ENCODE data around the gene FADS2.

FADS2 gene

DNA sequence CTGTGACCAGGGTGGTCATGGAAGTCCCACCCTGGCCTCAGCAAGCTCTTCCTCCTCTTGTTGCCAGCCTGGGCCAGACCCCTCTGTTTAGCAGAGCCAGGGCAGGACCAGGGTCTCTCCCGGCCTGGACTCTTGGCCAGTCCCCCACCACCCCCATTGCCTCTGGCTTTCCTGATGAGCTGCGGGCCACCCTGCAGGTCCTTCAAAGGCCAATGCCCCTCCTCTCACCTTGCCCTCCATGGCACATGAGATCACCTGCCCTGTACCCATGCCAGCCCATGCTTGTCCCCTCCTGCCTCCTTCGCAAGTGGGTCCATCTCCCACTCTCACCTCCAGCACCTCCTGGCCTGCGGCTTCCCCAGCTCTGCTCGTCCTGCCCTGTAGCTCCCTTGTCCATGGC lies 10.4 kb downstream of the FADS2 start:
- Histone ChIP-seq H3K9me3 (no peaks in the 10 kb centered on the region), H3K4me1 (peaks cover 4% of the 10 kb centered on the region), H3K4me3 (no peak overlapping the region), H3K27me3 (ENCODE audit: low read depth) (no peaks in the 10 kb centered on the region), H3K36me3 (replicated peaks) (peaks cover 70% of the 10 kb centered on the region)
- in situ Hi-C loops (cut with MboI; ENCODE audit: low sequenced_read_pairs): no loop called here
- DNase-seq (ENCODE audit: low spot score in 2 of 2): no peak

GRCh38 chr11:61838921-61839320 lies 10.8 kb downstream of the FADS2 start:
- H3K27me3 ChIP-seq (ENCODE audit: low read depth): no peaks in the 10 kb centered on the region
- peaks cover 4% of the 10 kb centered on the region for H3K4me1 ChIP-seq
- DNase-seq (ENCODE audit: low spot score in 2 of 2): no peak
- peaks cover 70% of the 10 kb centered on the region for H3K36me3 ChIP-seq (replicated peaks)
- in situ Hi-C loops (cut with MboI; ENCODE audit: low sequenced_read_pairs): no loop called here
- no peaks in the 10 kb centered on the region for H3K9me3 ChIP-seq
- no peak overlapping the region for H3K4me3 ChIP-seq

- in situ Hi-C loops (cut with MboI; ENCODE audit: low sequenced_read_pairs): no loop called here
- Histone ChIP-seq H3K36me3 (replicated peaks) (peaks cover 74% of the 10 kb centered on the region), H3K4me3 (no peak overlapping the region), H3K27me3 (ENCODE audit: low read depth) (no peaks in the 10 kb centered on the region), H3K9me3 (no peaks in the 10 kb centered on the region), H3K4me1 (no peaks in the 10 kb centered on the region)
- no peak for DNase-seq (ENCODE audit: low spot score in 2 of 2)
Observed at GRCh38 chr11:61839742-61840141, 11.6 kb downstream of the FADS2 start.

GRCh38 chr11:61840371-61840770 lies 12.3 kb downstream of the FADS2 start:
- H3K9me3 ChIP-seq: no peaks in the 10 kb centered on the region
- no peaks in the 10 kb centered on the region for H3K27me3 ChIP-seq (ENCODE audit: low read depth)
- in situ Hi-C loops (cut with MboI; ENCODE audit: low sequenced_read_pairs): no loop called here
- DNase-seq (ENCODE audit: low spot score in 2 of 2): no peak
- no peak overlapping the region for H3K4me3 ChIP-seq
- H3K36me3 ChIP-seq (replicated peaks): peaks cover 77% of the 10 kb centered on the region
- no peaks in the 10 kb centered on the region for H3K4me1 ChIP-seq

- Histone ChIP-seq H3K27me3 (ENCODE audit: low read depth) (no peaks in the 10 kb centered on the region), H3K4me3 (no peak overlapping the region), H3K9me3 (no peaks in the 10 kb centered on the region), H3K4me1 (no peaks in the 10 kb centered on the region), H3K36me3 (replicated peaks) (peaks cover 79% of the 10 kb centered on the region)
- in situ Hi-C loops (cut with MboI; ENCODE audit: low sequenced_read_pairs): no loop called here
- DNase-seq (ENCODE audit: low spot score in 2 of 2): no peak
Observed at GRCh38 chr11:61841636-61842527, 13.8 kb downstream of the FADS2 start.

- Histone ChIP-seq H3K9me3 (no peaks in the 10 kb centered on the region), H3K36me3 (replicated peaks) (peaks cover 81% of the 10 kb centered on the region), H3K27me3 (ENCODE audit: low read depth) (no peaks in the 10 kb centered on the region), H3K4me3 (no peak overlapping the region), H3K4me1 (no peaks in the 10 kb centered on the region)
- in situ Hi-C loops (cut with MboI; ENCODE audit: low sequenced_read_pairs): no loop called here
- no peak for DNase-seq (ENCODE audit: low spot score in 2 of 2)
Observed at GRCh38 chr11:61842528-61842820, 14.4 kb downstream of the FADS2 start.

- no peaks in the 10 kb centered on the region for H3K9me3 ChIP-seq
- in situ Hi-C loops (cut with MboI; ENCODE audit: low sequenced_read_pairs): no loop called here
- peaks cover 86% of the 10 kb centered on the region for H3K36me3 ChIP-seq (replicated peaks)
- H3K4me1 ChIP-seq: no peaks in the 10 kb centered on the region
- H3K4me3 ChIP-seq: no peak overlapping the region
- no peaks in the 10 kb centered on the region for H3K27me3 ChIP-seq (ENCODE audit: low read depth)
- no peak for DNase-seq (ENCODE audit: low spot score in 2 of 2)
Observed at GRCh38 chr11:61844909-61845565, 16.9 kb downstream of the FADS2 start.

DNA sequence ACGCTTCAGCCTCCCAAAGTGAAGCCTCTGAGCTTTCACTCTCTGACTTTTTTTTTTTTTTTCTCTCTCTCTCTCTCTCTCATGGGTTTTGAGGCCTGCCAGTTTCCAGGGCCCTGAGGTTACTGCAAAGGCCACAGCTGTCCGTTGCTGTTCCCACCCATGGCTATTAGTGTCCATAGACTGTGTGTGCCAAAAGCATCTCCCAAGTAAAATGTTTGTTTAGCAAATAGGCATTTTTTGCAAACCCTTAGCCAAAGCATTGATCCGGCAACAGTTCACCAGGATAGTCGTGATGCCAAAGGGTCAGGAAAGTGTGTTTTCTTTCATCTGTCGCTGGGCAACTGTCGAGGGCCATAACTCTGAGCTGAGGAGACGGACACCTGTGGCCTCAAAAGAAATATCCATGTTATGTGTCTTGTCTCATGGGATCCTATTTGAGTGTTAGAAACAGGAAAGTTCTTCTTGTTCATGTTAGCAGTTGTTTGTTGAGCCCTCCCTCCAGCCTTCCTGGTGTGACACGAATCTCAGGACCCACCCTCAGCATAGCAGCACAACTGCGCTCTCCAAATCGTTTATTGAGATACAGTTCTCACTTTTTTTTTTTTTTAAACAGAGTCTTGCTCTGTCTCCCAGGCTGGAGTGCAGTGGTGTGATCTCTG lies 18.4 kb downstream of the FADS2 start:
- Histone ChIP-seq H3K27me3 (ENCODE audit: low read depth) (no peaks in the 10 kb centered on the region), H3K36me3 (replicated peaks) (peaks cover 86% of the 10 kb centered on the region), H3K4me1 (no peaks in the 10 kb centered on the region), H3K9me3 (no peaks in the 10 kb centered on the region), H3K4me3 (no peak overlapping the region)
- in situ Hi-C loops (cut with MboI; ENCODE audit: low sequenced_read_pairs): no loop called here
- no peak for DNase-seq (ENCODE audit: low spot score in 2 of 2)

DNA sequence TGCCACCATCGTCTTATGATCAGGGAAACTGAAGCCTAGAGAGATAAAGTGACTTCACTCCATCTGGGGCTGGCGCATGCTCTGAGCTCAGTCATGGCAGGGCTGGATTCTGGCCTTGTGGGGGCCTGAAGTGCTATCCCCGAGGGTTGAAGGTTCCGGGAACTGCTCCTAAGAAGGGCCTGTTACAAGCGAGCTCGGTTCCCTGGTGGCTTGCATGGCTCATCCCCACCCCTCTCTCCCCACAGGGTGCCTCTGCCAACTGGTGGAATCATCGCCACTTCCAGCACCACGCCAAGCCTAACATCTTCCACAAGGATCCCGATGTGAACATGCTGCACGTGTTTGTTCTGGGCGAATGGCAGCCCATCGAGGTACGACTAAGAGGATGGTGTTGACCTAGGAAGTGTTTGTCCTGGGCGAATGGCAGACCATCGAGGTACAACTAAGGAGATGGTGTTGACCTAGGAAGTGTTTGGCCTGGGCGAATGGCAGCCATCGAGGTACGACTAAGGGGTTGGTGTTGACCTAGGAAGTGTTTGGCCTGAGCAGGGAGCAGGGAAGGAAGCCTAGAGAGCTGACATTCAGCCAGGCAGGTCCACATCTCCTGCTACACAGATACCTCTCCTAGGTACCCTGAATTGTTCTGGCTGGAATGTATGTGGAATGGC lies 19.9 kb downstream of the FADS2 start:
- Histone ChIP-seq H3K4me3 (no peak overlapping the region), H3K27me3 (ENCODE audit: low read depth) (no peaks in the 10 kb centered on the region), H3K4me1 (no peaks in the 10 kb centered on the region), H3K9me3 (no peaks in the 10 kb centered on the region), H3K36me3 (replicated peaks) (peaks cover 83% of the 10 kb centered on the region)
- no peak for DNase-seq (ENCODE audit: low spot score in 2 of 2)
- in situ Hi-C loops (cut with MboI; ENCODE audit: low sequenced_read_pairs): no loop called here

- no peaks in the 10 kb centered on the region for H3K9me3 ChIP-seq
- peaks cover 81% of the 10 kb centered on the region for H3K36me3 ChIP-seq (replicated peaks)
- no peaks in the 10 kb centered on the region for H3K27me3 ChIP-seq (ENCODE audit: low read depth)
- no peak for DNase-seq (ENCODE audit: low spot score in 2 of 2)
- in situ Hi-C loops (cut with MboI; ENCODE audit: low sequenced_read_pairs): no loop called here
- no peak overlapping the region for H3K4me3 ChIP-seq
- H3K4me1 ChIP-seq: no peaks in the 10 kb centered on the region
Observed at GRCh38 chr11:61848631-61849030, 20.5 kb downstream of the FADS2 start.

- H3K4me3 ChIP-seq: no peak overlapping the region
- DNase-seq (ENCODE audit: low spot score in 2 of 2): no peak
- no peaks in the 10 kb centered on the region for H3K9me3 ChIP-seq
- H3K27me3 ChIP-seq (ENCODE audit: low read depth): no peaks in the 10 kb centered on the region
- H3K36me3 ChIP-seq (replicated peaks): peaks cover 82% of the 10 kb centered on the region
- H3K4me1 ChIP-seq: no peaks in the 10 kb centered on the region
- in situ Hi-C loops (cut with MboI; ENCODE audit: low sequenced_read_pairs): no loop called here
Observed at GRCh38 chr11:61850687-61851086, 22.6 kb downstream of the FADS2 start.

DNA sequence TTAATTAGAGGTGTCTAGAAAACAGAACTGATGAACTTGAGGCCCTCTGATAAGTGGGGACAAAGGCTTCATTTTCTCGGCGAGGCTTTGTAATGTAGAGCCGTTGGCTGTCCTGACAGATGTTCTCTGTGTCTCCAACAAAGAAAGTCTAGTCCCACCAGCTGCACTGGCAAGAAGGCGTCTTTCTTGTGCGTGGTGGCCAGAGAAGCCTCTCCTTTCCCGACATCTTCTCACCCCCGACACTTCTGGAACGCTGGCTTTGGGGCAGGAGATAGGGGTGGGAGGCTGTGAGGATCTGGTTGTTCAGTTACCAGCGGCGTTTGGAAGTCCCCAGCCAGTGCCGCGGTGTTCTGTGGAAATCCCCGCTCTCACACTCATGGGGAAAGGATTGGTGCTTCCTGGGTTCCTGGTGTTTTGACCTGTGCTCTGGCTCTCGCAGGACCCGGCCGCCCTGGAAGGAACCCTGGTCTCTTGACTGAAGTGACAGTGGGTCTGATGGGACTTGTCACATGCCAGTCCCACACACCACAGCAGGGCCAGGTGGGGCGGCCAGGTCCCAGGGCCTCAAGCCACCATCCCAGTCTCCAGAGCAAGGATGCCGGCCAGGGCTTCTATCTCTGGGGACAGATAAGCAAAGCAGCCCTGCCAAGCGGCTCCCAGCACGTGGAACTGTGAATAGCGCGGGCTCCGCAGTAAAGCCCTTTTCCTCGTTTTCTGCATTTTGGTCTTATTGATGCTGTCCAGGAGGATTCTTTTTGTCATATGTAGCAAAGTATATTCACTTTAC lies 23.2 kb downstream of the FADS2 start:
- Histone ChIP-seq H3K27me3 (ENCODE audit: low read depth) (no peaks in the 10 kb centered on the region), H3K4me1 (no peaks in the 10 kb centered on the region), H3K36me3 (replicated peaks) (peaks cover 82% of the 10 kb centered on the region), H3K4me3 (no peak overlapping the region), H3K9me3 (no peaks in the 10 kb centered on the region)
- in situ Hi-C loops (cut with MboI; ENCODE audit: low sequenced_read_pairs): no loop called here
- DNase-seq (ENCODE audit: low spot score in 2 of 2): no peak

GRCh38 chr11:61851900-61852295 lies 23.8 kb downstream of the FADS2 start:
- in situ Hi-C loops (cut with MboI; ENCODE audit: low sequenced_read_pairs): no loop called here
- H3K4me1 ChIP-seq: no peaks in the 10 kb centered on the region
- H3K27me3 ChIP-seq (ENCODE audit: low read depth): no peaks in the 10 kb centered on the region
- no peak for DNase-seq (ENCODE audit: low spot score in 2 of 2)
- peaks cover 81% of the 10 kb centered on the region for H3K36me3 ChIP-seq (replicated peaks)
- H3K4me3 ChIP-seq: no peak overlapping the region
- no peaks in the 10 kb centered on the region for H3K9me3 ChIP-seq

Data from HAP-1 (cell line).